ENCODE measurements around the gene IFI35. TPM values are rescaled to one million over a fixed set of nuclear protein-coding genes. Genes with fewer than 3 reads are reported as not detected.
A peak's percentile ranks its signal among the peaks of the same experiment; 100 is the strongest.

IFI35 gene
- total and polyA plus RNA-seq, 9 of the 15 experiments (the other 6 are each of a cell fraction or from before 2014, with no cell fraction given), result 4.4 to 13.1 (median 10.2) TPM

- no peak for TF ChIP-seq ZNF551 (CRISPR knock-in tag; IDR thresholded peaks at IDR 0.05)
- peak; percentile 47; the same call in 1 of the 2 replicates for TF ChIP-seq KLF13 (tag; IDR thresholded peaks at IDR 0.05; ENCODE audit: borderline replicate concordance, low read depth)
- TF ChIP-seq MAX (CRISPR knock-in tag; IDR thresholded peaks at IDR 0.05), result peak; percentile 70
- peak; percentile 97 for TF ChIP-seq TFAP4 (CRISPR knock-in tag; IDR thresholded peaks at IDR 0.05; ENCODE audit: borderline replicate concordance)
- TF ChIP-seq FOS (IDR thresholded peaks at IDR 0.05; ENCODE audit: extremely low read depth, insufficient read length), result no peak
- no peak for TF ChIP-seq POLR2H (tag; IDR thresholded peaks at IDR 0.05; ENCODE audit: low read depth)
- TF ChIP-seq CEBPB (tag; IDR thresholded peaks at IDR 0.05), result no peak
- no peak for TF ChIP-seq FOXJ2 (tag; IDR thresholded peaks at IDR 0.05)
- no peak for TF ChIP-seq ATF1 (CRISPR knock-in tag; IDR thresholded peaks at IDR 0.05)
- peak; percentile 48; the same call in 1 of the 2 replicates for TF ChIP-seq ATF1 (tag; IDR thresholded peaks at IDR 0.05)
- no peak for TF ChIP-seq RBM39 (optimal IDR thresholded peaks at IDR 0.05; ENCODE audit: low read depth, low read length)
- no peak for TF ChIP-seq LARP7 (IDR thresholded peaks at IDR 0.05)
- TF ChIP-seq HSF4 (CRISPR knock-in tag; IDR thresholded peaks at IDR 0.05; ENCODE audit: borderline replicate concordance), result no peak
- TF ChIP-seq MCM3 (IDR thresholded peaks at IDR 0.05), result no peak
- TF ChIP-seq FOXJ3 (CRISPR knock-in tag; IDR thresholded peaks at IDR 0.05), result no peak
- TF ChIP-seq ZFX (CRISPR knock-in tag; IDR thresholded peaks at IDR 0.05), result peak; percentile 85
- TF ChIP-seq SAFB2 (IDR thresholded peaks at IDR 0.05; ENCODE audit: borderline replicate concordance, low read depth, low read length, severe bottlenecking), result no peak
- TF ChIP-seq ZNF695 (CRISPR knock-in tag; IDR thresholded peaks at IDR 0.05), result no peak
- TF ChIP-seq ZNF41 (CRISPR knock-in tag; conservative IDR thresholded peaks at IDR 0.05), result no peak
- TF ChIP-seq ARHGAP35 (IDR thresholded peaks at IDR 0.05; ENCODE audit: partially characterized antibody), result no peak
- no peak for TF ChIP-seq SIRT6 (IDR thresholded peaks at IDR 0.05; ENCODE audit: low read depth, low read length)
- no peak for TF ChIP-seq ZNF584 (CRISPR knock-in tag; IDR thresholded peaks at IDR 0.05; ENCODE audit: low read depth)
- no peak for TF ChIP-seq ZSCAN29 (IDR thresholded peaks at IDR 0.05)
- no peak for TF ChIP-seq GABPA (tag; conservative IDR thresholded peaks at IDR 0.05; ENCODE audit: low read depth)
- TF ChIP-seq ASH1L (IDR thresholded peaks at IDR 0.05; ENCODE audit: borderline replicate concordance, low read depth, partially characterized antibody), result no peak
- TF ChIP-seq SUPT5H (IDR thresholded peaks at IDR 0.05), result peak; percentile 51; the same call in 1 of the 2 replicates
- peak; percentile 17 for TF ChIP-seq TBP (optimal IDR thresholded peaks at IDR 0.05; ENCODE audit: low read depth, low read length)
- no peak for TF ChIP-seq E2F5 (CRISPR knock-in tag; IDR thresholded peaks at IDR 0.05)
- TF ChIP-seq RBM34 (IDR thresholded peaks at IDR 0.05; ENCODE audit: borderline replicate concordance, insufficient read depth, low read length), result no peak
Observed at GRCh38 chr17:43021741-43022512, 15.3 kb downstream of the IFI35 start, which contains the start of gene VAT1 (continued).
